ENCODE data around the gene PTPRZ1.

DNA sequence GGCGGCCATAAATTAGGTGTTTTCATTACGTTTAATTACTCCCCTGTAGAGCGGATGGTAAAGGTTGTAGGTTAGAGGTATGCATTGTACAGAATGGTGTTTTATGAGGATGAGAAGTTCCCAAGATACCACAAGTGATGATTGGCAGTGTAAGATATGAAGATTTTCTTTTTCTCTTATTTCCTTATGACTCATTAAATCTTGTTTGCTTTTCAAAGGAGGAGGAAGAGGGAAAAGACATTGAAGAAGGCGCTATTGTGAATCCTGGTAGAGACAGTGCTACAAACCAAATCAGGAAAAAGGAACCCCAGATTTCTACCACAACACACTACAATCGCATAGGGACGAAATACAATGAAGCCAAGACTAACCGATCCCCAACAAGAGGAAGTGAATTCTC is 137.2 kb downstream of the PTPRZ1 start:
- no peak for TF ChIP-seq POLR2A (IDR thresholded peaks at IDR 0.05)
- TF ChIP-seq, protein P1, sequence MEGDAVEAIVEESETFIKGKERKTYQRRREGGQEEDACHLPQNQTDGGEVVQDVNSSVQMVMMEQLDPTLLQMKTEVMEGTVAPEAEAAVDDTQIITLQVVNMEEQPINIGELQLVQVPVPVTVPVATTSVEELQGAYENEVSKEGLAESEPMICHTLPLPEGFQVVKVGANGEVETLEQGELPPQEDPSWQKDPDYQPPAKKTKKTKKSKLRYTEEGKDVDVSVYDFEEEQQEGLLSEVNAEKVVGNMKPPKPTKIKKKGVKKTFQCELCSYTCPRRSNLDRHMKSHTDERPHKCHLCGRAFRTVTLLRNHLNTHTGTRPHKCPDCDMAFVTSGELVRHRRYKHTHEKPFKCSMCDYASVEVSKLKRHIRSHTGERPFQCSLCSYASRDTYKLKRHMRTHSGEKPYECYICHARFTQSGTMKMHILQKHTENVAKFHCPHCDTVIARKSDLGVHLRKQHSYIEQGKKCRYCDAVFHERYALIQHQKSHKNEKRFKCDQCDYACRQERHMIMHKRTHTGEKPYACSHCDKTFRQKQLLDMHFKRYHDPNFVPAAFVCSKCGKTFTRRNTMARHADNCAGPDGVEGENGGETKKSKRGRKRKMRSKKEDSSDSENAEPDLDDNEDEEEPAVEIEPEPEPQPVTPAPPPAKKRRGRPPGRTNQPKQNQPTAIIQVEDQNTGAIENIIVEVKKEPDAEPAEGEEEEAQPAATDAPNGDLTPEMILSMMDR (IDR thresholded peaks at IDR 0.05), result no peak

Data from adrenal gland (tissue), 5 donors.